ENCODE data around the gene SYNM.

The SYNM gene

GRCh38 chr15:99167201-99167600 lies 62.3 kb downstream of the SYNM start:
- DNase-seq (ENCODE audit: low read depth): no peak

GRCh38 chr15:99167640-99168039 lies 62.8 kb downstream of the SYNM start:
- DNase-seq (ENCODE audit: low read depth): no peak

GRCh38 chr15:99168601-99169580 lies 64.0 kb downstream of the SYNM start:
- DNase-seq (ENCODE audit: low read depth): no peak

GRCh38 chr15:99169769-99170311 lies 65.0 kb downstream of the SYNM start:
- peak; percentile 89 for DNase-seq (ENCODE audit: low read depth)

- DNase-seq (ENCODE audit: low read depth): no peak
These were observed 65.7 kb downstream of the SYNM start for GRCh38 chr15:99170476-99171065.

GRCh38 chr15:99172171-99172570 lies 67.3 kb downstream of the SYNM start:
- DNase-seq (ENCODE audit: low read depth): no peak

GRCh38 chr15:99172989-99173388 lies 68.1 kb downstream of the SYNM start:
- DNase-seq (ENCODE audit: low read depth): no peak

GRCh38 chr15:99174567-99175395 lies 69.9 kb downstream of the SYNM start:
- DNase-seq (ENCODE audit: low read depth): no peak

GRCh38 chr15:99176757-99177156 lies 71.9 kb downstream of the SYNM start:
- DNase-seq (ENCODE audit: low read depth): peak; percentile 16

- DNase-seq (ENCODE audit: low read depth): no peak
These were observed 72.8 kb downstream of the SYNM start for GRCh38 chr15:99177679-99178078.

GRCh38 chr15:99180086-99180963 lies 75.4 kb downstream of the SYNM start:
- no peak for DNase-seq (ENCODE audit: low read depth)

- DNase-seq (ENCODE audit: low read depth): no peak
These were observed 76.1 kb downstream of the SYNM start for GRCh38 chr15:99180964-99181306.

- no peak for DNase-seq (ENCODE audit: low read depth)
These were observed 76.7 kb downstream of the SYNM start for GRCh38 chr15:99181545-99181971.

- no peak for DNase-seq (ENCODE audit: low read depth)
These were observed 77.9 kb downstream of the SYNM start for GRCh38 chr15:99182791-99183190.
